MV-4-11 (cell line): ENCODE measurements around the gene PRKAG2.

Source experiments
- DNase-seq: peaks from one replicate; lab custom pipeline; 2025; lab: John Stamatoyannopoulos, UW

PRKAG2 gene

GRCh38 chr7:151518105-151518946 is 358.6 kb downstream of the PRKAG2 start:
- peak; percentile 39 for DNase-seq

GRCh38 chr7:151517601-151518104 is 359.3 kb downstream of the PRKAG2 start:
- no peak for DNase-seq

DNA sequence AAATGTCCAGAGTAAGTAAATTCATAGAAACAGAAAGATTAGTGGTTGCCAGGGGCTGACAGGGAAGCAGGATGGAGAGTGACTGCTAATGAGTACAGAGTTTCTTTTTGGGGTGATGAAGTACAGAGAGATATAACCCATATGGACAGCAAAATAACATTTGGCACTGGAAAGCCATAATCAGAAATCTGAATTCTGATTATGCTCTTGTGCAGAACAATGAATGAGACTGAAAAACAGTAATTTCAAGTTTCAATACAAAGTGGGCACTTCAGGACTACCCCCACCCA is 361.7 kb downstream of the PRKAG2 start:
- DNase-seq: no peak

- no peak for DNase-seq
These were observed 362.2 kb downstream of the PRKAG2 start for GRCh38 chr7:151514461-151515275.

- DNase-seq: no peak
These were observed 363.8 kb downstream of the PRKAG2 start for GRCh38 chr7:151513133-151513532.

DNA sequence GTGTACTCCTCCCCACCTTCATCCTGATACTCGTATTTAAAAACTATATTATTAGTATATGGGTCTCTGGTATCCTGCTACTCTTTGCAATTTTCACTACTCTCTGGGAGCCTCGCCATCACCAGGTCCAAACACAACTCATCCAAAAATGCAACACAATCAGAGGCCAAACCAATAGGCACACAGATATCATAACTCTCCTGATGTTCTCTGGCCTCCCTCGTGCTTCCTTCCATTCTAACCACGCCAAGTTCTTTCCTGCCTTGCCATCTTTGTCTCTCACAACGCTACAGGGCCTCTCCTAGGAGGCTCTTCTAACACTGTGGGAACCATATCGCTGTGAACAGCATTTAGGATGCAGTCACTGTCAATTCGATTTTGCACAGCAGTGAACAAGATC is 364.6 kb downstream of the PRKAG2 start:
- DNase-seq: no peak

DNA sequence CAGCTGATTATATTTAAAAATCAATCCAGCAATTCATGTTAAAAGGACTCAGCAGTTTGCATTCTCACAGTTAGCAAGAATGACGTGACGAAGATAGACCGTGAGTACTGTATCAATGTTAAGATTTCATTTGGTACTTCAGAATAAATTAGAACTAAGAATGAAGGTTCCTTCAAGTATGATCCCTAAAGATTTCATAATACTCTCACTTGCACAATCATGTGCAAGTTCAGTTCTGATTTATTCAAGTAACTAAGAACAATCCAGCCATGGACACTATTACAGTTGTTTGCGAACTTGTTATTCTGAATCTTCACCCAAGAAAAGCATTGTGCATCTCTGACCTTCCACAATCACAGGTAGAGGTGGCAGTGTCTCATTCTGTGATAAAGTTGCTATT is 365.0 kb downstream of the PRKAG2 start:
- peak; percentile 30 for DNase-seq

DNA sequence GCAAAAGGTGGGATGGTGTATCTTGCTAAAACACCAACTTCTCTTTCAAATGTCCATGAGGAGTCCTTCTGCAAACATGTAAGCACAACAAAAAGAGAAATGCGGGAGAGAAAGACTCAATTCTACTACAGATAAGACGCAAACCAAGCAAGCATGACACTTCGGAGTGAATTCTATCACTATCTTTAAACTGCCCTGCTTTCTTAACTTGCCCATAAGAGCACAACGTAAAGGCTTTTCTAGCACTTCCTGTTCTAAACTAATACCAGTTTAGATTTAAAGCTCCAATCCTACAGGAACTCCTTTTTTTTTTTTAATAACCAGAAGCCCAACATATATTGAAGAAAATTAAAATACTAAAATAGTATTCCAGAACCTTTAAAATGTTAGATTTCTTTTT is 365.6 kb downstream of the PRKAG2 start:
- no peak for DNase-seq

GRCh38 chr7:151509670-151510333 is 367.1 kb downstream of the PRKAG2 start:
- DNase-seq: no peak

GRCh38 chr7:151508991-151509390 is 367.9 kb downstream of the PRKAG2 start:
- DNase-seq: no peak

DNA sequence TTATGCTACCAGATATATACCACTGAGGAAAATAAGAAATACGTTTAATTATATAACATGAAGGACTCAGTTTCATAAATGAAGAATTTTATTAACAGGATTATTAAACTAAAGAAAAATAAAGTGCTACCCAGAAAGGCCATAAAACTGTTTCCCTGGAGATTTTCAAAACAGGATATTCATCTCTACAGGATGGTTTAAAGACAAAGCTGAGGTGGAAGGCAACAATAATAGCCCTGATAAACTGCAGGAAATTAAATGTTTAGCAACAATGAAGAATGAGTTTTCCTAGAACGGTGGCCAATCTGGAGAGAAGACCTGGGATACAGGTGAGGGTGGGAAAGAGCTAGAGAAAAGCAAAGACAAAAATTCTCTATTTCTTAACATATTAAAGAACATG is 369.1 kb downstream of the PRKAG2 start:
- DNase-seq: no peak

GRCh38 chr7:151506901-151507382 is 370.0 kb downstream of the PRKAG2 start:
- no peak for DNase-seq
